AG04449 (cell line): ENCODE results near the gene MSL2.
"Not testable (repeated sequence)": the region's sequence is repeated elsewhere in the genome, so short reads cannot be mapped to it uniquely, and the experiment has no call there.

Experiments used
- CTCF ChIA-PET: fragments of 350-600 bp; formaldehyde crosslinking; extraction: SDS; loops from one replicate; lab custom pipeline; 2021; ENCODE audit warnings: antibody characterized with exemption; lab: Yijun Ruan, JAX
- POLR2A ChIA-PET: fragments of 400-600, 350-600 bp; formaldehyde crosslinking; extraction: SDS; loops from one replicate; lab custom pipeline; 2020; ENCODE audit warnings: antibody characterized with exemption, inconsistent platforms; lab: Yijun Ruan, JAX
- DNase-seq: peaks from one replicate; pipeline ENCODE4 v3.0.0-alpha.2; 2010; ENCODE audit warnings: low read depth, low spot score
- H3K4me3 ChIP-seq: 2 replicates; pipeline ENCODE4 v1.5.1; 2011; ENCODE audit warnings: low read depth, mild to moderate bottlenecking, control low read depth, low read length
- CTCF ChIP-seq: IDR thresholded peaks from one replicate; pipeline ENCODE4 v1.5.1; 2011; ENCODE audit warnings: mild to moderate bottlenecking, moderate library complexity, low read length, control low read depth, inconsistent platforms; ENCODE audit not compliant: insufficient read depth; ENCODE audit errors: missing control alignments

Gene MSL2

GRCh38 chr3:136141891-136142290 lies 54.2 kb downstream of the MSL2 start:
- ChIA-PET CTCF (interaction anchor here (0.9 kb wide), 1 partner anchor 28 kb away, joined by 3 read pairs; no protein-coding TSS in a partner anchor), POLR2A (no interaction called here)
- TF ChIP-seq CTCF = no peak
- no peak for DNase-seq
- no peak overlapping the region for H3K4me3 ChIP-seq

GRCh38 chr3:136141291-136141785 lies 54.8 kb downstream of the MSL2 start:
- TF ChIP-seq CTCF = no peak
- no peak for DNase-seq
- ChIA-PET POLR2A (no interaction called here), CTCF (interaction anchor here (0.9 kb wide), 1 partner anchor 29 kb away, joined by 3 read pairs; no protein-coding TSS in a partner anchor)
- no peak overlapping the region for H3K4me3 ChIP-seq

GRCh38 chr3:136136454-136136853 lies 59.7 kb downstream of the MSL2 start:
- TF ChIP-seq CTCF = no peak
- no peak for DNase-seq
- CTCF ChIA-PET = interaction anchor here (1.0 kb wide), 1 partner anchor 10 kb away, joined by 3 read pairs; no protein-coding TSS in a partner anchor
- POLR2A ChIA-PET = no interaction called here
- H3K4me3 ChIP-seq = no peak overlapping the region

GRCh38 chr3:136135039-136135802 lies 60.9 kb downstream of the MSL2 start:
- DNase-seq = no peak
- no peak for TF ChIP-seq CTCF
- ChIA-PET POLR2A (no interaction called here), CTCF (interaction anchor here (1.0 kb wide), 1 partner anchor 11 kb away, joined by 3 read pairs; no protein-coding TSS in a partner anchor)
- H3K4me3 ChIP-seq = no peak overlapping the region

GRCh38 chr3:136134091-136134490 lies 62.0 kb downstream of the MSL2 start:
- no peak overlapping the region for H3K4me3 ChIP-seq
- no peak for TF ChIP-seq CTCF
- CTCF ChIA-PET = no interaction called here
- POLR2A ChIA-PET = no interaction called here
- DNase-seq = no peak

- H3K4me3 ChIP-seq, POLR2A ChIA-PET, CTCF ChIA-PET, DNase-seq: not testable (repeated sequence)
These were observed 64.5 kb downstream of the MSL2 start for GRCh38 chr3:136131647-136132046.
